ENCODE data around the gene TMEM263. TPM values are rescaled to one million over a fixed set of nuclear protein-coding genes. Genes with fewer than 3 reads are reported as not detected.

Gene TMEM263
- total RNA-seq, 2 experiments from 2014 or later = 33.2 to 33.4 TPM

DNA sequence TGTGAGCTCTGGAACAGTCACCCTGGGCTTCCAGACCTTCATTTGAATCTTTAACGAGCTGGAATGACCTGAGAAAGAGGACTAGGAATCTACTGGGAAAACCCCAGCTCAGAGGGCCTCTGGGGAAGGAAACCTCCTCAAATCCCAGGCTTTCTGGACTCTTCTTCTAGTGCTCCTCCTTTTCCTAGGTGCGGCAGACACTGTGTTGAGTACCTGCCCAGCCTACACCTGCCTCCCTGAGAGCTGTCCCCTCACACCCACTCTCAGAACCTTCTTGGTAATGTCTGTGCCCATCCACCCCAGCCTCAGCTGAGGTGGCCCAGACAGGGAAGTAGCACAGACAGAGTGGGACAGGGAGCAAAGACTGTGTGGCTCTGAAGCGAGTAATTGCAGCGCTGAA is 47.9 kb upstream of the TMEM263 start:
- no peak overlapping the region for H3K4me3 ChIP-seq (ENCODE audit: low read length)
- Mint-ChIP-seq H3K4me1 (ENCODE audit: low read depth) (peaks cover 8% of the 10 kb centered on the region), H3K27me3 (peaks cover 19% of the 10 kb centered on the region), H3K36me3 (ENCODE audit: low read depth) (no peaks in the 10 kb centered on the region), H3K27ac (no peak overlapping the region), H3K9me3 (no peaks in the 10 kb centered on the region), H3K4me3 (no peak overlapping the region)
- no peaks in the 10 kb centered on the region for H3K9me3 ChIP-seq (ENCODE audit: control insufficient read depth in 1 of 2, insufficient read depth in 1 of 2, low read length in 2 of 2)
- ATAC-seq (ENCODE audit: poor library complexity) (no peak), DNase-seq (no peak)
- CTCF ChIA-PET = interaction anchor here (1.0 kb wide), 1 partner anchor 58 kb away, joined by 3 read pairs; no protein-coding TSS in a partner anchor
- H3K4me1 ChIP-seq (ENCODE audit: insufficient read depth, low read length) = peaks cover 17% of the 10 kb centered on the region
- POLR2A ChIA-PET = interaction anchor here (1.1 kb wide), 1 partner anchor 14 kb away, joined by 3 read pairs; no protein-coding TSS in a partner anchor
- peaks cover 4 to 13% of the 10 kb centered on the region in 2 experiments for H3K27me3 ChIP-seq (ENCODE audit: control insufficient read depth in 1 of 2, insufficient read depth in 2 of 2, low read length in 2 of 2)
- H3K27ac ChIP-seq (ENCODE audit: low read depth in 1 of 2, low read length in 2 of 2) = no peak overlapping the region
- intact Hi-C loops (cut with DNase I, micrococcal nuclease) = no loop called here
- TF ChIP-seq, protein P1, sequence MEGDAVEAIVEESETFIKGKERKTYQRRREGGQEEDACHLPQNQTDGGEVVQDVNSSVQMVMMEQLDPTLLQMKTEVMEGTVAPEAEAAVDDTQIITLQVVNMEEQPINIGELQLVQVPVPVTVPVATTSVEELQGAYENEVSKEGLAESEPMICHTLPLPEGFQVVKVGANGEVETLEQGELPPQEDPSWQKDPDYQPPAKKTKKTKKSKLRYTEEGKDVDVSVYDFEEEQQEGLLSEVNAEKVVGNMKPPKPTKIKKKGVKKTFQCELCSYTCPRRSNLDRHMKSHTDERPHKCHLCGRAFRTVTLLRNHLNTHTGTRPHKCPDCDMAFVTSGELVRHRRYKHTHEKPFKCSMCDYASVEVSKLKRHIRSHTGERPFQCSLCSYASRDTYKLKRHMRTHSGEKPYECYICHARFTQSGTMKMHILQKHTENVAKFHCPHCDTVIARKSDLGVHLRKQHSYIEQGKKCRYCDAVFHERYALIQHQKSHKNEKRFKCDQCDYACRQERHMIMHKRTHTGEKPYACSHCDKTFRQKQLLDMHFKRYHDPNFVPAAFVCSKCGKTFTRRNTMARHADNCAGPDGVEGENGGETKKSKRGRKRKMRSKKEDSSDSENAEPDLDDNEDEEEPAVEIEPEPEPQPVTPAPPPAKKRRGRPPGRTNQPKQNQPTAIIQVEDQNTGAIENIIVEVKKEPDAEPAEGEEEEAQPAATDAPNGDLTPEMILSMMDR (IDR thresholded peaks at IDR 0.05) = no peak
- H3K36me3 ChIP-seq (ENCODE audit: insufficient read depth, low read length) = no peaks in the 10 kb centered on the region

GRCh38 chr12:106908561-106908960 is 47.1 kb upstream of the TMEM263 start:
- TF ChIP-seq, protein P1 (IDR thresholded peaks at IDR 0.05) = no peak
- no peak overlapping the region for H3K4me3 ChIP-seq (ENCODE audit: low read length)
- Mint-ChIP-seq H3K27ac (no peak overlapping the region), H3K36me3 (ENCODE audit: low read depth) (no peaks in the 10 kb centered on the region), H3K27me3 (peaks cover 11% of the 10 kb centered on the region), H3K4me1 (ENCODE audit: low read depth) (peaks cover 8% of the 10 kb centered on the region), H3K4me3 (no peak overlapping the region), H3K9me3 (no peaks in the 10 kb centered on the region)
- DNase-seq (no peak), ATAC-seq (ENCODE audit: poor library complexity) (no peak)
- CTCF ChIA-PET = interaction anchor here (1.0 kb wide), 1 partner anchor 58 kb away, joined by 3 read pairs; no protein-coding TSS in a partner anchor
- intact Hi-C loops (cut with DNase I, micrococcal nuclease) = no loop called here
- POLR2A ChIA-PET = no interaction called here
- H3K4me1 ChIP-seq (ENCODE audit: insufficient read depth, low read length) = peaks cover 10% of the 10 kb centered on the region
- no peaks in the 10 kb centered on the region for H3K36me3 ChIP-seq (ENCODE audit: insufficient read depth, low read length)
- no peaks in the 10 kb centered on the region for H3K9me3 ChIP-seq (ENCODE audit: control insufficient read depth in 1 of 2, insufficient read depth in 1 of 2, low read length in 2 of 2)
- H3K27me3 ChIP-seq (ENCODE audit: control insufficient read depth in 1 of 2, insufficient read depth in 2 of 2, low read length in 2 of 2) = peaks cover 0 to 7% of the 10 kb centered on the region in 2 experiments
- no peak overlapping the region for H3K27ac ChIP-seq (ENCODE audit: low read depth in 1 of 2, low read length in 2 of 2)

DNA sequence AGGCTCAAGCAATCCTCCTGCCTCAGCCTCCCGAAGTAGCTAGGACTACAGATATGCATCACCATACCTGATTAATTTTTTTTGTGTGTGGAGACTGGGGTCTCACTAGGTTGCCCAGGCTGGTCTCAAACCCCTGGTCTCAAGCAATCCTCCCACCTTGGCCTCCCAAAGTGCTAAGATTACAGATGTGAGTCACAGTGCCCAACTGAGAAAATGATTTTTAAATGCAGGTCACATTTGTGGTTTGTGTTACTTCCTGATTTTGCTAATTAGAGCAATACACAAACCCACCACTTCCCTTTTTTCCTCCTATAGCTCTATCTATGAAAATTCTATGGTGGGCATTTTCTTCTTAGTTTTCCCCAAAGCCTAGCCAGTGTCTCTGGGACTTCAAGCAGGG is 45.5 kb upstream of the TMEM263 start:
- Mint-ChIP-seq H3K4me3 (no peak overlapping the region), H3K36me3 (ENCODE audit: low read depth) (no peaks in the 10 kb centered on the region), H3K4me1 (ENCODE audit: low read depth) (peaks cover 15% of the 10 kb centered on the region), H3K9me3 (no peaks in the 10 kb centered on the region), H3K27ac (no peak overlapping the region), H3K27me3 (peaks cover 11% of the 10 kb centered on the region)
- Histone ChIP-seq H3K27ac (ENCODE audit: low read depth in 1 of 2, low read length in 2 of 2) (no peak overlapping the region), H3K36me3 (ENCODE audit: insufficient read depth, low read length) (no peaks in the 10 kb centered on the region), H3K4me1 (ENCODE audit: insufficient read depth, low read length) (peaks cover 14% of the 10 kb centered on the region), H3K4me3 (ENCODE audit: low read length) (no peak overlapping the region), H3K9me3 (ENCODE audit: control insufficient read depth in 1 of 2, insufficient read depth in 1 of 2, low read length in 2 of 2) (no peaks in the 10 kb centered on the region), H3K27me3 (ENCODE audit: control insufficient read depth in 1 of 2, insufficient read depth in 2 of 2, low read length in 2 of 2) (peaks cover 0 to 7% of the 10 kb centered on the region in 2 experiments)
- intact Hi-C loops (cut with DNase I, micrococcal nuclease) = no loop called here
- CTCF ChIA-PET = interaction anchor here (1.6 kb wide), 1 partner anchor 9 kb away, joined by 4 read pairs; no protein-coding TSS in a partner anchor
- DNase-seq (peak in 3 of 14 experiments; percentile 23 to 37 (median 29)), ATAC-seq (ENCODE audit: poor library complexity) (no peak)
- POLR2A ChIA-PET = interaction anchor here (0.5 kb wide), 1 partner anchor 9 kb away, joined by 3 read pairs; no protein-coding TSS in a partner anchor
- TF ChIP-seq, protein P1 (IDR thresholded peaks at IDR 0.05) = no peak
